GM18867 (cell line): ENCODE results near the gene KLHL1.

Experiments used
- ATAC-seq: cut with Tn5 transposase; IDR thresholded peaks from one replicate; pipeline ENCODE4 v1.9.1; 2021; ENCODE audit warnings: mild to moderate bottlenecking, moderate library complexity; ENCODE audit not compliant: unreplicated experiment

Gene KLHL1

GRCh38 chr13:70016116-70016515, 92.1 kb downstream of the KLHL1 start:
- ATAC-seq: no peak

GRCh38 chr13:70014337-70014736, 93.9 kb downstream of the KLHL1 start:
- ATAC-seq: no peak

GRCh38 chr13:69999875-70000274, 108.4 kb downstream of the KLHL1 start:
- peak; percentile 55 for ATAC-seq

- no peak for ATAC-seq
These were observed 111.2 kb downstream of the KLHL1 start for GRCh38 chr13:69997061-69997460.

GRCh38 chr13:69980799-69981198, 127.5 kb downstream of the KLHL1 start:
- ATAC-seq: peak; percentile 72

GRCh38 chr13:69975496-69975895, 132.8 kb downstream of the KLHL1 start:
- no peak for ATAC-seq

- ATAC-seq: no peak
These were observed 137.7 kb downstream of the KLHL1 start for GRCh38 chr13:69970520-69970919.

GRCh38 chr13:69959046-69959445, 149.2 kb downstream of the KLHL1 start:
- no peak for ATAC-seq

GRCh38 chr13:69956839-69957238, 151.4 kb downstream of the KLHL1 start:
- ATAC-seq: no peak

GRCh38 chr13:69956349-69956748, 151.9 kb downstream of the KLHL1 start:
- no peak for ATAC-seq

- ATAC-seq: no peak
These were observed 153.0 kb downstream of the KLHL1 start for GRCh38 chr13:69955271-69955670.

- no peak for ATAC-seq
These were observed 156.8 kb downstream of the KLHL1 start for GRCh38 chr13:69951412-69951811.

- no peak for ATAC-seq
These were observed 158.1 kb downstream of the KLHL1 start for GRCh38 chr13:69950160-69950559.

GRCh38 chr13:69948016-69948415, 160.2 kb downstream of the KLHL1 start:
- ATAC-seq: peak; percentile 96

GRCh38 chr13:69947582-69947981, 160.7 kb downstream of the KLHL1 start:
- peak; percentile 27 for ATAC-seq

GRCh38 chr13:69946511-69946910, 161.7 kb downstream of the KLHL1 start:
- no peak for ATAC-seq

GRCh38 chr13:69935043-69935442, 173.2 kb downstream of the KLHL1 start:
- ATAC-seq: peak; percentile 100

GRCh38 chr13:69928262-69928661, 180.0 kb downstream of the KLHL1 start:
- no peak for ATAC-seq

GRCh38 chr13:69921156-69921555, 187.1 kb downstream of the KLHL1 start:
- ATAC-seq: no peak

- no peak for ATAC-seq
These were observed 195.6 kb downstream of the KLHL1 start for GRCh38 chr13:69912630-69913029.

GRCh38 chr13:69910800-69911199, 197.5 kb downstream of the KLHL1 start:
- ATAC-seq: no peak

GRCh38 chr13:69904784-69905183, 203.5 kb downstream of the KLHL1 start:
- no peak for ATAC-seq

- no peak for ATAC-seq
These were observed 205.2 kb downstream of the KLHL1 start for GRCh38 chr13:69903081-69903480.

- no peak for ATAC-seq
These were observed 225.8 kb downstream of the KLHL1 start for GRCh38 chr13:69882451-69882850.
